CD4-positive, alpha-beta T cell treated with Interleukin-4 for 4 hours (primary cell): ENCODE results near the gene RUSF1.
"Not testable (repeated sequence)": the region's sequence is repeated elsewhere in the genome, so short reads cannot be mapped to it uniquely, and the experiment has no call there.

Experiments
- DNase-seq: peaks from one replicate; pipeline ENCODE4 v3.0.0-alpha.2; 2020

Gene RUSF1

GRCh38 chr16:31507929-31508705, at the start of gene RUSF1:
RUSF1 (minus strand) TSS chr16:31508391; CDS start chr16:31508373, 18 bp downstream.
- peak; percentile 81 for DNase-seq

GRCh38 chr16:31542763-31543162, 34.6 kb upstream of the RUSF1 start:
- no peak for DNase-seq

GRCh38 chr16:31539762-31540161, 31.6 kb upstream of the RUSF1 start:
- not testable (repeated sequence) for DNase-seq

GRCh38 chr16:31538243-31538598, 30.0 kb upstream of the RUSF1 start:
- not testable (repeated sequence) for DNase-seq

- no peak for DNase-seq
Observed at GRCh38 chr16:31537362-31538242, 29.4 kb upstream of the RUSF1 start.

- DNase-seq, result no peak
Observed at GRCh38 chr16:31536804-31537361, 28.7 kb upstream of the RUSF1 start.

GRCh38 chr16:31535737-31536136, 27.5 kb upstream of the RUSF1 start:
- DNase-seq, result no peak

- no peak for DNase-seq
Observed at GRCh38 chr16:31532896-31533295, 24.7 kb upstream of the RUSF1 start.

GRCh38 chr16:31532120-31532519, 23.9 kb upstream of the RUSF1 start:
- DNase-seq, result no peak

GRCh38 chr16:31531096-31531495, 22.9 kb upstream of the RUSF1 start:
- DNase-seq, result no peak

GRCh38 chr16:31530405-31530804, 22.2 kb upstream of the RUSF1 start:
- DNase-seq, result no peak

- DNase-seq, result no peak
Observed at GRCh38 chr16:31529937-31530312, 21.7 kb upstream of the RUSF1 start.

GRCh38 chr16:31529108-31529936, 21.1 kb upstream of the RUSF1 start:
- DNase-seq, result no peak

- DNase-seq, result no peak
Observed at GRCh38 chr16:31528523-31529107, 20.4 kb upstream of the RUSF1 start.

GRCh38 chr16:31527734-31528274, 19.6 kb upstream of the RUSF1 start, which contains the start of gene AHSP:
AHSP (plus strand) TSS chr16:31527900; CDS start chr16:31528140, 240 bp downstream.
- no peak for DNase-seq

GRCh38 chr16:31525113-31525512, 16.9 kb upstream of the RUSF1 start:
- no peak for DNase-seq

GRCh38 chr16:31523768-31524167, 15.6 kb upstream of the RUSF1 start:
- not testable (repeated sequence) for DNase-seq

GRCh38 chr16:31522071-31522470, 13.9 kb upstream of the RUSF1 start:
- no peak for DNase-seq

- no peak for DNase-seq
Observed at GRCh38 chr16:31521368-31521767, 13.2 kb upstream of the RUSF1 start.

- DNase-seq, result no peak
Observed at GRCh38 chr16:31519759-31520431, 11.7 kb upstream of the RUSF1 start.

- no peak for DNase-seq
Observed at GRCh38 chr16:31517800-31518402, 9.7 kb upstream of the RUSF1 start.
